K562 (cell line): ENCODE measurements around the gene CDK9. TPM values are rescaled to one million over a fixed set of nuclear protein-coding genes. Genes with fewer than 3 reads are reported as not detected.
A peak's percentile ranks its signal among the peaks of the same experiment; 100 is the strongest.

Experiments
- ATAC-seq: fragments of 200-7000 bp; cut with Tn5 transposase; 3 replicates; pipeline ENCODE4 v1.9.1; 2020; ENCODE audit warnings: moderate library complexity
- BruUV-seq: library from RNA; stranded (reverse); fragments of 400-500 nt; replicated peaks from 2 replicates; lab custom pipeline; 2021; lab: Mats Ljungman, UMichigan
- CTCF ChIA-PET: fragments of 300-600 bp; formaldehyde crosslinking; extraction: SDS; loops from one replicate; lab custom pipeline; 2021; ENCODE audit warnings: low intra/inter-chr PET ratio; lab: Yijun Ruan, JAX
- POLR2A ChIA-PET: fragments of 300-600, 350-650 bp; sonication (Branson Sonifier 250); formaldehyde crosslinking; extraction: SDS; loops from one replicate; lab custom pipeline; 2021; ENCODE audit warnings: antibody characterized with exemption, inconsistent platforms; lab: Yijun Ruan, JAX
- DNase-seq, 4 experiments: peaks; one replicate each; pipeline versions ENCODE4 v3.0.0 to v3.0.0-alpha.2; 2011 to 2018; ENCODE audit warnings: low spot score in 3 of 4, mixed read lengths in 3 of 4; ENCODE audit errors: extremely low read depth in 1 of 4
- FAIRE-seq: peaks from 2 replicates; lab custom pipeline; 2011; peaks lifted over from hg19 to GRCh38; lab: Jason Lieb, UNC
- H2AFZ ChIP-seq: 2 replicates; pipeline ENCODE4 v1.6.0; 2011; ENCODE audit warnings: low read depth, low read length, control low read depth, inconsistent platforms
- H3K27ac ChIP-seq: fragments of 200-600 bp; 3 replicates; pipeline ENCODE4 v1.8.0; 2011; ENCODE audit warnings: low read depth, mild to moderate bottlenecking, control low read depth, inconsistent platforms, low read length, moderate library complexity, mixed read lengths; ENCODE audit errors: extremely low read depth
- H3K27me3 ChIP-seq, 2 experiments: fragments of 300-600 bp in 1 of 2; 2 replicates in 1 of 2; 3 replicates in 1 of 2; pipeline versions ENCODE4 v1.6.0 to v1.8.0; 2011; ENCODE audit warnings: inconsistent platforms in 2 of 2, low read length in 2 of 2, mild to moderate bottlenecking in 1 of 2, mixed read lengths in 1 of 2, moderate library complexity in 1 of 2; ENCODE audit not compliant: control insufficient read depth in 2 of 2, insufficient read depth in 2 of 2
- H3K36me3 ChIP-seq: fragments of 300-600 bp; 3 replicates; pipeline ENCODE4 v1.8.0; 2011; ENCODE audit warnings: mild to moderate bottlenecking, low read length, inconsistent platforms; ENCODE audit not compliant: control insufficient read depth, insufficient read depth
- H3K4me1 ChIP-seq, 2 experiments: fragments of 200-600 bp in 1 of 2; replicated peaks in 1 of 2; 2 replicates in 1 of 2; 3 replicates in 1 of 2; pipeline versions ENCODE4 v1.5.1 to v1.8.0; 2011; ENCODE audit warnings: inconsistent platforms in 2 of 2, low read length in 2 of 2, mild to moderate bottlenecking in 1 of 2, mixed read lengths in 1 of 2, moderate library complexity in 1 of 2; ENCODE audit not compliant: control insufficient read depth in 2 of 2, insufficient read depth in 2 of 2
- H3K4me2 ChIP-seq: 2 replicates; pipeline ENCODE4 v1.6.1; 2011; ENCODE audit warnings: low read length, control low read depth, inconsistent platforms, mixed read lengths; ENCODE audit not compliant: insufficient read depth
- H3K4me3 ChIP-seq: fragments of 200-600 bp; sonication (generic), shearing (Covaris generic); 2 replicates; pipeline ENCODE4 v1.5.1; 2016; ENCODE audit warnings: control low read depth, inconsistent platforms
- H3K79me2 ChIP-seq: fragments of 200-600 bp; 3 replicates; pipeline ENCODE4 v1.8.0; 2011; ENCODE audit warnings: low read length, inconsistent platforms; ENCODE audit not compliant: control insufficient read depth, insufficient read depth
- H3K9ac ChIP-seq, 2 experiments: 2 replicates each; pipeline versions ENCODE4 v1.6.0 to v1.6.1; 2011; ENCODE audit warnings: low read depth in 2 of 2, low read length in 2 of 2, control low read depth in 1 of 2, inconsistent platforms in 1 of 2, mild to moderate bottlenecking in 1 of 2, mixed read lengths in 1 of 2; ENCODE audit not compliant: insufficient read depth in 1 of 2
- H3K9me1 ChIP-seq: one replicate; pipeline ENCODE4 v1.6.0; 2011; ENCODE audit warnings: inconsistent platforms, mild to moderate bottlenecking, low read length, moderate library complexity; ENCODE audit not compliant: control insufficient read depth, insufficient read depth
- H3K9me3 ChIP-seq: replicated peaks from 2 replicates; pipeline ENCODE4 v1.5.1; 2011; ENCODE audit warnings: low read depth, low read length, inconsistent platforms; ENCODE audit not compliant: control insufficient read depth, insufficient read depth
- H4K20me1 ChIP-seq: replicated peaks from 2 replicates; pipeline ENCODE4 v1.6.1; 2011; ENCODE audit warnings: low read length, inconsistent platforms, mixed read lengths; ENCODE audit not compliant: control insufficient read depth, insufficient read depth
- NCOA1 ChIP-seq: fragments of 450-650 bp; IDR thresholded peaks from 2 replicates; pipeline ENCODE4 v1.6.1; 2016; ENCODE audit warnings: low read depth
- RBFOX2 ChIP-seq: fragments of 200-400 bp; formaldehyde crosslinking; IDR thresholded peaks from 2 replicates; pipeline ENCODE4 v1.6.1; 2017; ENCODE audit warnings: low read depth, mild to moderate bottlenecking, low read length, moderate library complexity
- WGBS: fragments of 100-300 bp; shearing (Covaris generic); methylation state at CpG from one replicate; pipeline ENCODE4 v1.1.6; 2016; ENCODE audit warnings: low coverage, mixed read lengths; ENCODE audit not compliant: insufficient coverage; ENCODE audit errors: missing lambda C conversion rate; 5-methylcytosine and 5-hydroxymethylcytosine counted together
- in situ Hi-C: fragments of 300-500 bp; cut with MboI; formaldehyde crosslinking; loops from 4 replicates; pipeline ENCODE4 v1.15.0; 2018; ENCODE audit warnings: inconsistent platforms, mixed read lengths
- intact Hi-C: fragments of 100-400 bp; cut with micrococcal nuclease; formaldehyde crosslinking; loops from 2 replicates; pipeline ENCODE4 v1.14.2; 2022
- polyA plus RNA-seq, 8 experiments: library from polyadenylated mRNA; depleted of rRNA in 4 of 8; stranded (reverse) in 5 of 8; unstranded in 3 of 8; fragments of >200 nt; fragmentation: Nextera tagmentation in 2 of 8; fragmentation: Illumina TruSeq in 1 of 8; extraction: Ambion mirVana in 2 of 8; extraction: Trizol in 1 of 8; gene quantifications; 2 replicates each; pipeline versions ENCODE4 v1.2.1 to v1.2.3, GENCODE V29; 2011 to 2014; ENCODE audit warnings: inconsistent platforms in 1 of 8, missing spikeins in 1 of 8
- total RNA-seq, 7 experiments: library from RNA; depleted of rRNA in 6 of 7; stranded (reverse); fragments of >200 nt in 6 of 7; fragmentation: Illumina TruSeq in 2 of 7; extraction: Trizol in 2 of 7; gene quantifications; 2 replicates each; pipeline versions ENCODE4 v1.2.1 to v1.2.3, GENCODE V29; 2011 to 2021; ENCODE audit warnings: low replicate concordance in 1 of 7

CDK9 gene
- total and polyA plus RNA-seq, 9 of the 15 experiments (the other 6 are each of a cell fraction or from before 2014, with no cell fraction given), result 4.2 to 78.6 (median 33.0) TPM

DNA sequence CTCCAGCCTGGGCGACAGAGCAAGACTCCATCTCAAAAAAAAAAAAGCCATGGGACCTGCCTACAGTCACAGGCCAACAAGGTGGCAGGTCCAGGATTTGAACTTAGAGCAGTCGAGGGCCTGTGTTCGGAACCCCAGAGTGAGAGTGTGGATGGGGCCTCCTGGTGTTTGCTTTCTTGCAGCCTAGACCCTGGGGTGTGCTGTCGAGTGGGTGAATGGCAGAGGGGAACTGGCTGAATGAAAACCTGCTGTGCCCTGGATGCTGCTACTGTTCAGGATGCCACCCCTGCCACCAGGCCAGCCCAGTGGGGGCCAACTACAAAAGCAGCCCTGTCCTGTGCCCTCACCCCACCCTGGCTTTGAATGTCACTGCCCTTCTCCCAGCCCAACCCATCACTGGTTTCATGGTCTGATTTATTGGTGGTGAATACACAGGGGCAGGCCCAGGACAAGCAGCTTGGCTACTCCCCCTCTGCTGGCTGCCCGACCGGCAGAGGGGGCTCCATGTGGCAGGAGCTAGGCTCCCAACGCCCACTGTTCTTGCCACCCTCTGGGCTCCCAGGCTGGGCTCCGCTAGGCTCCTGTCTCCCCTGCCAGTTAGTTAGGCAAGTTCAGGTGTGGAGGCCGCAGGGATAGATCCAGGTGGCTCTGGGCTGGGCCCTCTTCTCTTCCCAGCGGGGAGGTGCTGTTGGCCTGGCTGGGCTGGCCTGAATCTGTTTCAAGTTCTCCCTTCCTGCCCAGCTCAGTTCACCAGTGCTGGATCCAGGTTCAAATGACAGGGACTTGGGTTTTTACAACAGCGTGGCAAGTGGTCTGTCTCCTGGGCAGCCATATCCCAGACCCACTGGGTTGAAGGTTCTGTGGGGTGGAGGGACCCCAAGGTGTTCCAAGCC lies 29.0 kb downstream of the CDK9 start:
- H2AFZ ChIP-seq, result no peak overlapping the region
- peak; percentile 26; the same call in 1 of the 2 replicates for TF ChIP-seq RBFOX2
- no peak for TF ChIP-seq NCOA1
- TF ChIP-seq, all 486 proteins: peak for 1
- FAIRE-seq, result no peak
- no TSS peak for BruUV-seq
- no peak for DNase-seq
- Histone ChIP-seq H3K79me2 (no peaks in the 10 kb centered on the region), H3K4me3 (no peak overlapping the region), H3K27me3 (no peaks in the 10 kb centered on the region), H3K36me3 (peaks cover 48% of the 10 kb centered on the region; the same call in 2 of the 3 replicates), H3K4me2 (no peak overlapping the region), H3K9me3 (no peaks in the 10 kb centered on the region), H4K20me1 (no peaks in the 10 kb centered on the region), H3K4me1 (peaks cover 4 to 36% of the 10 kb centered on the region in 2 experiments; a peak in 4 of 5 replicates), H3K9ac (peak overlapping the region in 1 of 2 experiments; percentile 55; a peak in 2 of 4 replicates), H3K9me1 (no peaks in the 10 kb centered on the region), H3K27ac (no peak overlapping the region)
- in situ Hi-C loops, result no loop called here
- POLR2A ChIA-PET, result interaction anchor here (1.1 kb wide), 1 partner anchor 10 kb away, joined by 4 read pairs; no protein-coding TSS in a partner anchor
- intact Hi-C loops, result no loop called here
- WGBS, result 93% methylated on average over 10 of the region's 11 CpGs
- no peak for ATAC-seq
- CTCF ChIA-PET, result no interaction called here
